DMS79 treated with DMSO at 0.1 percent for 48 hours (cell line): Measurements from ENCODE around the gene DDX39B.

Source experiments
- DNase-seq: peaks from one replicate; lab custom pipeline; 2025; lab: John Stamatoyannopoulos, UW

The DDX39B gene

DNA sequence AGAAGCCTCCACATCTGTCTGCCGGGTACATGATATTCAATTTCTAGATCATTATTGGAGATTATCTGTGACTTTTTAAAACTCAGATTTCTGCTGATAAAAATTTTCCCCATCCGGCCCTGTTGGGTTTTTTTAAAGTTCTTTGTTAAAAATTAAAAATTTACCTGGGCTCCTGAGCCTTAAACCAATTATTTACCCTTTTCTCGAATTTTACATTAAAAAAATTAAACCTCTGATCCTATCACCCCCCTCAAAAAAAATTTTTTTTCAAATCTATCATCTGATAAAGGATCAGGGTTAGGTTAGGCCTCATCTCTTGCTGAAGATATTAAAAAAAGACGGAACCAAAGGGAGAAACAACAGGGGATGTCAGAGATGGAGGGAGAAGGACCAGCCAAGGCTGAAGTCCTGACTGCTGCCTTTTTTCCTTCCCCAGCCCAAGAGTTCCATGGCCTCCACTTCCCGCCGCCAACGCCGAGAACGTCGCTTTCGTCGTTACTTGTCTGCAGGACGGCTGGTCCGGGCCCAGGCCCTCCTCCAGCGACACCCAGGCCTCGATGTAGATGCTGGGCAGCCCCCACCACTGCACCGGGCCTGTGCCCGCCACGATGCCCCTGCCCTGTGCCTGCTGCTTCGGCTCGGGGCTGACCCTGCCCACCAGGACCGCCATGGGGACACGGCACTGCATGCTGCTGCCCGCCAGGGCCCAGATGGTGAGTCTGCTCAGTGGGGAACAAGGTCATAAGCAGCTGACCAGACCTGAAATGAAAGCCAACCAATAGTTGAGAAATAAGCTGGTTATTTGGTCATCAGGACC is 6.1 kb upstream of the DDX39B start:
- DNase-seq, result no peak

GRCh38 chr6:31546958-31547726 is 5.3 kb upstream of the DDX39B start, which contains the start of gene NFKBIL1:
NFKBIL1 (plus strand) TSS chr6:31547608; CDS start chr6:31547695, 87 bp downstream.
- peak; percentile 98 for DNase-seq

- DNase-seq, result peak; percentile 94
Measured at GRCh38 chr6:31546339-31546957, 4.6 kb upstream of the DDX39B start, which contains the start of gene ATP6V1G2. ATP6V1G2 (minus strand) TSS chr6:31546608; CDS start chr6:31546559, 49 bp downstream.

GRCh38 chr6:31545291-31545690 is 3.5 kb upstream of the DDX39B start:
- no peak for DNase-seq

- no peak for DNase-seq
Measured at GRCh38 chr6:31544676-31545075, 2.9 kb upstream of the DDX39B start.

- no peak for DNase-seq
Measured at GRCh38 chr6:31543639-31544038, 1.8 kb upstream of the DDX39B start.

GRCh38 chr6:31541059-31541657 is 645 bp downstream of the DDX39B start:
- DNase-seq, result peak; percentile 69

- no peak for DNase-seq
Measured at GRCh38 chr6:31540640-31541039, 1.2 kb downstream of the DDX39B start.

DNA sequence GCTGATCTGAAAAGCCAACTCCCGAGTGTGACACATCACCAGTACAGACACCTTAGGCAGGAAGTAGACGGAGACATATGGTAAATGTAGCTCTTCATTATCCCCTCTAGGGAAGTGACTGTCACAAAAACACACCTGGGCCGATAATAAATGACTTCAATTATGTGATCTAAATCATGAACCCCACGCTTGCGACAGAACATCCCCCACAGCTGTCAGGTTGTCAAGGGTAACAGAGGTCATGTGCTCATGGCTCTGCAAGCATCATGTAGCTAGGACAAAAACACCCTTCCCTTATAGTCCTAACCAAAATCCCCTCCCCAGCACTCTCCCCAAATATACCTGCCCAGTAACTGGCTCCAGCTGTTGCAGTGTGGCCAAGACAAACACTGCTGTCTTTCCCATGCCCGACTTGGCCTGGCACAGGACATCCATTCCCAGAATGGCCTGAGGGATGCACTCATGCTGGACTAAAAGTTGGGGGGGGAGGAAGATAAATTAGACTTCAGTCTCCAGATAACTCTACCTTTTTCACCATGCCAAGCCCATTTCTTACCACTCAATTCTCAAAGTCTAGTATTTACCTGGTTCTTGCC is 2.9 kb downstream of the DDX39B start:
- DNase-seq, result no peak

DNA sequence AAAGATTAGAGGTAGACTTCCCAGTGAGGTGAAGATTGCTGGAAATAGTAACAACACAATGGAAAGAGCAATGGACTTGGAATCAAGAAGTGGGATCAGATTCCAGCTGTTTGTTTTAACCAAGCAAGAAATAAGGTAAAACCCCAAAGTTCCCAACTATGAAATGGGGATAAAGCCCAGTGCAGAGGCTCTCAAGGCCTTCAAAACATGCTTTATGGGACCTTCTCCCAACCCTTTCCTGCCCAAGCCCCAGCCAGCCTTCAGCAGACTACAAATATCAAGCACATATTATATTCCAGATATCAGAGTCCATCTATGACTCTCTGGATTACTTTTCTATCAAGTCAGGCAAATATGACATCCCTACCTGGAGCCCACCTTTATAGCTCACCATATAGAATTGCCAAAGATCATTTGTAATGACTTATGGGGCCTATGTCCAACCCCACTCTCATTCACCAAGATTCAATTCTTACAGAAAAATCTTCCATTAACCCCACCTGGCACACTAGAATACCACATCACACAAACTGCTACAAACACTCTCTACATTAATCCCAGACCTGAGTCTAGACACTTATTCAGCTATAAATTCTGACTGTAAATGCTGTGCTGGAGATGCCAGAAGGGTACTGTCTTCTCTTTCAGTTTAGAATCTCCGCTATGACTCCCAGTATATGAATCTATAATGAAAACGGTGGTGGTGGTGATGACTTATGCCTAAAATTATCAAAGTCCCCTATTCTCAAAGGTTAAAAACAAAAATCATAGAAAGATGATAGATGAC is 6.1 kb downstream of the DDX39B start:
- no peak for DNase-seq

GRCh38 chr6:31534521-31535040 is 7.2 kb downstream of the DDX39B start:
- DNase-seq, result no peak

GRCh38 chr6:31534011-31534410 is 7.8 kb downstream of the DDX39B start:
- no peak for DNase-seq

- DNase-seq, result no peak
Measured at GRCh38 chr6:31533455-31533841, 8.4 kb downstream of the DDX39B start.

DNA sequence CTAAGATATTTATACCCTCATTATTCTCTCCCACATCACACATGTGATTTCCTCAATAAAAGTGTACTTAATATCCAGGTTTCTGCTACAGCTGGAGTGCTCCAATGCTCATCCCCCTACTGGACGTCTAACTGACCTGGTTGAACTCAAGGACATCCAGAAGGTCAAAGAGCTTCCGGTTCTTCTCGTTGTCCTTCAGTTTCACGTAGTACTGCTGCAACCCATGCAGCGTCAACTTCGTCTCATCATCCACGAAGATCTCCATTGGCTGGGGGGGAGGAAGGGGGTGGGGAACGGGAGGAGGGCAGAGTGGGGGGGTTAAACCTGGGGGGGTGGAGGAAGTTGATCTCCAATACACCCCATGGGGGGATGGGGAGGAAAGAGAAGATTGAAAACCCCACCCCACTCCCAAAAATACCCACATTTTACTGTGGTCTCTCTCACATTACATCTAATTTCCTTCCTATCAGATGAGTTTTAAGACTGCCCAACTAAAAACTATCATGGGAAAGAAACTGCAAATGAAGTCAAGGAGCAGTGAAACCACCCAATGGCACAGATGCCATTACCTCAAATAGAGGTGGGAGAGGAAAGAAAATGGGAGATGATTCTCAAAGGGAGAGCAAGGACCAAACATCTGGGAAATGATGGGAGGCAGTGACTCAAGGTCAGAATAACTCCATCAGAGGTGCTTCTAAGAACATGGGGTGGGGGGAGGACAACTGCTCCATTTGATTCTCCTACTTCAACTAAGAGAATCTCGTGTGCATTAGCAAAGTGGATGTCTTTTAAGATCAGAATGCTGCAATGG is 9.0 kb downstream of the DDX39B start:
- DNase-seq, result no peak

DNA sequence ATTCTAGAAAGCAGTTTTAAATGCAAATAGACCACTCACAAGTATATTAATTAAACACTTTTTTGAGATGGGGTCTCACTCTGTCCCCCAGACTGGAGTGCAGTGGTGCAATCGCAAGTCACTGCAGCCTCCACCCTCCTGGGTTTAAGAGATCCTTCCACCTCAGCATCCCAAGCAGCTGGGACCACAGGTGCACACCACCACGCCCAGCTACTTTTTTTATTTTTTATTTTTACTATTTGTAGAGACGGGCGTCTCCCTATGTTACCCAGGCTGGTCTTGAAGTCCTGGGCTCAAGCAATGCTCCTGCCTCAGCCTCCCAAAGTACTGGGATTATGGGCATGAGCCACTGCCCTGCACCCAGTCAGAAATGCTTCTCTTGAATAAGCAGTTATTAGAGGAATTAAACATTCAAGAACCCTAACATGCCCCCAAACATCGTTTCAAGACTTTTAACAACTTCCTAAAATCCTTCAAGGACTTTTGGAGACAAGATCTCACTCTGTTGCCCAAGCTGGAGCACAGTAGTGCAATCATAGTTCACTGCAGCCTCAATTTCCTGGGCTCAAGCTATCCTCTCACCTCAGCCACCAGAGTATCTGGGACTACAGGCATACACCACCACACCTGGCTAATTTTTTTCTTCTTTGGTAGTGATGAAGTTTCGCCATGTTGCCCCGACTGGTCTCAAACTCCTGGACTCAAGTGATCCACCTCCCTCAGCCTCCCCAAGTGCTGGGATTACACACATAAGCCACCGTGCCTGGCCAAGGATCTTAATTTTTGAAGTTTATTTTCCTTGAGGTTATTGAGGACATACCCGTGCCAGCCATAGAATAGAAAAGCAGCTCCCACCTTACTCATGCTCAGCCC is 9.8 kb downstream of the DDX39B start:
- DNase-seq, result no peak

- DNase-seq, result no peak
Measured at GRCh38 chr6:31531162-31531561, 10.6 kb downstream of the DDX39B start.

DNA sequence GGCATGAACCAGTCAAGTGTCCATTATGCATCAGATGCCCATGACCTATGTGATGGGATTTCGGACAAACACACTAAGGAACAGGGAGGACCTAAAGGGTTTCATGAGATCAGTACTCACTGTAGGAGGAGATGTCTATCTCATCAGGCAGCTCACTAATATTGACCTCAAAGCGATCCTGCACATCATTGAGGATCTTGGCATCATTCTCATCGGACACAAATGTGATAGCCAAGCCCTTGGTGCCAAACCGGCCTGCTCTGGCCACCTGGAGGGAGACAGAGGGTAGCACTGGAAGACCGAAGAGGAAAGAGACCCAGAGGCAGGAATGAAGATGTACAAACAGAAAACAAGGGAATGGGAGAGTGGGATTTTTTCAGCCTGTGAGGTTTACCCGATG is 11.1 kb downstream of the DDX39B start:
- no peak for DNase-seq

GRCh38 chr6:31529329-31530150 is 12.3 kb downstream of the DDX39B start:
- no peak for DNase-seq
